ENCODE measurements around the gene OR10A4. TPM values are rescaled to one million over a fixed set of nuclear protein-coding genes. Genes with fewer than 3 reads are reported as not detected.

Gene OR10A4
- total and polyA plus RNA-seq, 9 of the 15 experiments (the other 6 are each of a cell fraction or from before 2014, with no cell fraction given) = not detected

DNA sequence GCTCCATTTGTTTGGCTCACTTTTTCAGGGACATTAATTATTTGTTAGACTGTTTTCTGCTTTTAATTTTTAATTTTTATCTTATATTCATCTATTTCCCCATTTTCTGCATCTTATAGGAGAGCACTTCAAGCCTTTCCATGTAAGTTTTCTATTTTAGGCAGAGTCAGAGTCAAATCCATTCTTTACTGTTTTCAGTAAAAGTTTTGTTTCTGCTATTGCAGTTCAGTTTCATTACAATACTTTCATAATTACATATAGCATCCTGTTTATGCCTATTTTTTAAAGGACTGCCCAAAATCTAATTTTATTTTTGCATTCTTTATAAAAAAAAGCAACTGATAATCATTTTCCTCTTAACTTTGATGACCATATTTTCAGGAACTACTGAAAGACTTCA, 34.7 kb upstream of the OR10A4 start (continued):
- TF ChIP-seq, protein P1, sequence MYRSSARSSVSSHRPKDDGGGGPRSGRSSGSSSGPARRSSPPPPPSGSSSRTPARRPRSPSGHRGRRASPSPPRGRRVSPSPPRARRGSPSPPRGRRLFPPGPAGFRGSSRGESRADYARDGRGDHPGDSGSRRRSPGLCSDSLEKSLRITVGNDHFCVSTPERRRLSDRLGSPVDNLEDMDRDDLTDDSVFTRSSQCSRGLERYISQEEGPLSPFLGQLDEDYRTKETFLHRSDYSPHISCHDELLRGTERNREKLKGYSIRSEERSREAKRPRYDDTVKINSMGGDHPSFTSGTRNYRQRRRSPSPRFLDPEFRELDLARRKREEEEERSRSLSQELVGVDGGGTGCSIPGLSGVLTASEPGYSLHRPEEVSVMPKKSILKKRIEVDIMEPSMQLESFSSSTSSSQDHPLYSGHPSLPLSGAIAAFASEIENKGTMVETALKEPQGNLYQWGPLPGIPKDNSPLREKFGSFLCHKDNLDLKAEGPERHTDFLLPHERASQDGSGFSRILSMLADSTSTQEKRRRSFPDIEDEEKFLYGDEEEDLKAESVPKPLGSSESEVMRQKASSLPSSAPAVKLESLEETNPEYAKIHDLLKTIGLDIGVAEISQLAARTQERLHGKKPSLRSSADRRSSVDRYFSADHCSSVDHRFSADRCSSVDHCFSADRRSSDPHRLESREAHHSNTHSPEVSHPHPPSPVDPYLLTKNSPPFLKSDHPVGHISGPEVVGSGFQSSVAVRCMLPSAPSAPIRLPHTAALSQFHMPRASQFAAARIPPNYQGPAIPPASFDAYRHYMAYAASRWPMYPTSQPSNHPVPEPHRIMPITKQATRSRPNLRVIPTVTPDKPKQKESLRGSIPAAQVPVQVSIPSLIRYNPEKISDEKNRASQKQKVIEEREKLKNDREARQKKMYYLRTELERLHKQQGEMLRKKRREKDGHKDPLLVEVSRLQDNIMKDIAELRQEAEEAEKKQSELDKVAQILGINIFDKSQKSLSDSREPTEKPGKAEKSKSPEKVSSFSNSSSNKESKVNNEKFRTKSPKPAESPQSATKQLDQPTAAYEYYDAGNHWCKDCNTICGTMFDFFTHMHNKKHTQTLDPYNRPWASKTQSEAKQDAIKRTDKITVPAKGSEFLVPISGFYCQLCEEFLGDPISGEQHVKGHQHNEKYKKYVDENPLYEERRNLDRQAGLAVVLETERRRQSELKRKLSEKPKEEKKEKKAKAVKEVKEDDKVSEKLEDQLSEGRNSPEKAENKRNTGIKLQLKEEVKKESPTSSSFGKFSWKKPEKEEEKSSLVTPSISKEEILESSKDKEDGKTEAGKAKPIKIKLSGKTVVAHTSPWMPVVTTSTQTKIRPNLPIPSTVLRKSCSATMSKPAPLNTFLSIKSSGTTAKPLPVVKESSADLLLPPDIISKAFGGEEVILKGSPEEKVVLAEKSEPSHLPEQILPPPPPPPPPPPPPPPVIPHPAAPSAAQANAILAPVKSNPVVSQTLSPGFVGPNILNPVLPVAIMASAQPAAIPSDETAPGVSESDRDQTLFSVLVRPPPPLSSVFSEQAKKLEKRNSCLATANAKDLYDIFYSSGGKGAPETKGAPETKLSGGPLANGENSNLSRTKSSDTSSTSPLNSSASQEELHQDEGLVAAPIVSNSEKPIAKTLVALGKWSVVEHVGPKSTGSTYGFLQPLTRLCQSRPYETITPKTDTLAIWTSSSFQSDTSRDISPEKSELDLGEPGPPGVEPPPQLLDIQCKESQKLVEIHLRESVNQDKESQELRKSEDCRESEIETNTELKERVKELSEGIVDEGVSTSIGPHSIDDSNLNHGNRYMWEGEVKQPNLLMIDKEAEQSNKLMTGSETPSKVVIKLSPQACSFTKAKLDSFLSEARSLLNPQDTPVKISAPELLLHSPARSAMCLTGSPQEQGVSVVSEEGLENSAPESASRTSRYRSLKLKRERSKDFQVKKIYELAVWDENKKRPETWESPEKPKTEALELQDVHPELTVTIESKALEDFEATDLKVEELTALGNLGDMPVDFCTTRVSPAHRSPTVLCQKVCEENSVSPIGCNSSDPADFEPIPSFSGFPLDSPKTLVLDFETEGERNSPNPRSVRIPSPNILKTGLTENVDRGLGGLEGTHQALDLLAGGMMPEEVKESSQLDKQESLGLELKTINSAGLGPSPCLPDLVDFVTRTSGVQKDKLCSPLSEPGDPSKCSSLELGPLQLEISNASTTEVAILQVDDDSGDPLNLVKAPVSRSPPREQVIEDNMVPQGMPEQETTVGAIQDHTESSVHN (IDR thresholded peaks at IDR 0.05; ENCODE audit: borderline replicate concordance in 1 of 2, low read depth in 1 of 2) = no peak
- TF ChIP-seq ZNF77 (CRISPR knock-in tag; IDR thresholded peaks at IDR 0.05) (no peak), GATA2 (CRISPR knock-in tag; IDR thresholded peaks at IDR 0.05) (no peak), CBX1 (IDR thresholded peaks at IDR 0.05; ENCODE audit: low read depth) (no peak), SMAD2 (IDR thresholded peaks at IDR 0.05; ENCODE audit: low read depth, low read length) (no peak), ZEB2 (IDR thresholded peaks at IDR 0.05) (no peak), PCBP2 (IDR thresholded peaks at IDR 0.05; ENCODE audit: low read depth, low read length, poor library complexity, severe bottlenecking) (no peak), SMC3 (conservative IDR thresholded peaks at IDR 0.05; ENCODE audit: insufficient read depth, low read depth, low read length) (no peak), MAFG (tag; conservative IDR thresholded peaks at IDR 0.05) (no peak), JUN (IDR thresholded peaks at IDR 0.05; ENCODE audit: borderline replicate concordance, low read depth, low read length) (no peak), JUN (CRISPR knock-in tag; IDR thresholded peaks at IDR 0.05; ENCODE audit: borderline replicate concordance) (no peak)
- TF ChIP-seq, protein P2, sequence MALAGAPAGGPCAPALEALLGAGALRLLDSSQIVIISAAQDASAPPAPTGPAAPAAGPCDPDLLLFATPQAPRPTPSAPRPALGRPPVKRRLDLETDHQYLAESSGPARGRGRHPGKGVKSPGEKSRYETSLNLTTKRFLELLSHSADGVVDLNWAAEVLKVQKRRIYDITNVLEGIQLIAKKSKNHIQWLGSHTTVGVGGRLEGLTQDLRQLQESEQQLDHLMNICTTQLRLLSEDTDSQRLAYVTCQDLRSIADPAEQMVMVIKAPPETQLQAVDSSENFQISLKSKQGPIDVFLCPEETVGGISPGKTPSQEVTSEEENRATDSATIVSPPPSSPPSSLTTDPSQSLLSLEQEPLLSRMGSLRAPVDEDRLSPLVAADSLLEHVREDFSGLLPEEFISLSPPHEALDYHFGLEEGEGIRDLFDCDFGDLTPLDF (CRISPR knock-in tag; IDR thresholded peaks at IDR 0.05) = no peak
- TF ChIP-seq, protein P3, sequence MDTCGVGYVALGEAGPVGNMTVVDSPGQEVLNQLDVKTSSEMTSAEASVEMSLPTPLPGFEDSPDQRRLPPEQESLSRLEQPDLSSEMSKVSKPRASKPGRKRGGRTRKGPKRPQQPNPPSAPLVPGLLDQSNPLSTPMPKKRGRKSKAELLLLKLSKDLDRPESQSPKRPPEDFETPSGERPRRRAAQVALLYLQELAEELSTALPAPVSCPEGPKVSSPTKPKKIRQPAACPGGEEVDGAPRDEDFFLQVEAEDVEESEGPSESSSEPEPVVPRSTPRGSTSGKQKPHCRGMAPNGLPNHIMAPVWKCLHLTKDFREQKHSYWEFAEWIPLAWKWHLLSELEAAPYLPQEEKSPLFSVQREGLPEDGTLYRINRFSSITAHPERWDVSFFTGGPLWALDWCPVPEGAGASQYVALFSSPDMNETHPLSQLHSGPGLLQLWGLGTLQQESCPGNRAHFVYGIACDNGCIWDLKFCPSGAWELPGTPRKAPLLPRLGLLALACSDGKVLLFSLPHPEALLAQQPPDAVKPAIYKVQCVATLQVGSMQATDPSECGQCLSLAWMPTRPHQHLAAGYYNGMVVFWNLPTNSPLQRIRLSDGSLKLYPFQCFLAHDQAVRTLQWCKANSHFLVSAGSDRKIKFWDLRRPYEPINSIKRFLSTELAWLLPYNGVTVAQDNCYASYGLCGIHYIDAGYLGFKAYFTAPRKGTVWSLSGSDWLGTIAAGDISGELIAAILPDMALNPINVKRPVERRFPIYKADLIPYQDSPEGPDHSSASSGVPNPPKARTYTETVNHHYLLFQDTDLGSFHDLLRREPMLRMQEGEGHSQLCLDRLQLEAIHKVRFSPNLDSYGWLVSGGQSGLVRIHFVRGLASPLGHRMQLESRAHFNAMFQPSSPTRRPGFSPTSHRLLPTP (IDR thresholded peaks at IDR 0.05; ENCODE audit: borderline replicate concordance, extremely low read depth, insufficient read length) = no peak
- TF ChIP-seq, protein P4, sequence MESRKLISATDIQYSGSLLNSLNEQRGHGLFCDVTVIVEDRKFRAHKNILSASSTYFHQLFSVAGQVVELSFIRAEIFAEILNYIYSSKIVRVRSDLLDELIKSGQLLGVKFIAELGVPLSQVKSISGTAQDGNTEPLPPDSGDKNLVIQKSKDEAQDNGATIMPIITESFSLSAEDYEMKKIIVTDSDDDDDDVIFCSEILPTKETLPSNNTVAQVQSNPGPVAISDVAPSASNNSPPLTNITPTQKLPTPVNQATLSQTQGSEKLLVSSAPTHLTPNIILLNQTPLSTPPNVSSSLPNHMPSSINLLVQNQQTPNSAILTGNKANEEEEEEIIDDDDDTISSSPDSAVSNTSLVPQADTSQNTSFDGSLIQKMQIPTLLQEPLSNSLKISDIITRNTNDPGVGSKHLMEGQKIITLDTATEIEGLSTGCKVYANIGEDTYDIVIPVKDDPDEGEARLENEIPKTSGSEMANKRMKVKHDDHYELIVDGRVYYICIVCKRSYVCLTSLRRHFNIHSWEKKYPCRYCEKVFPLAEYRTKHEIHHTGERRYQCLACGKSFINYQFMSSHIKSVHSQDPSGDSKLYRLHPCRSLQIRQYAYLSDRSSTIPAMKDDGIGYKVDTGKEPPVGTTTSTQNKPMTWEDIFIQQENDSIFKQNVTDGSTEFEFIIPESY (CRISPR knock-in tag; IDR thresholded peaks at IDR 0.05) = no peak
